NCI-H2029 treated with DMSO at 0.1 percent for 48 hours (cell line): Measurements from ENCODE around the gene CCL14.
"Not testable (repeated sequence)": the region's sequence is repeated elsewhere in the genome, so short reads cannot be mapped to it uniquely, and the experiment has no call there.

Experiments
- DNase-seq: peaks from one replicate; lab custom pipeline; 2025; lab: John Stamatoyannopoulos, UW

Gene CCL14

GRCh38 chr17:35986643-35987042, at the start of gene CCL14:
CCL14 (minus strand) TSS chr17:35986729; CDS start chr17:35986649, 80 bp downstream.
- no peak for DNase-seq

- DNase-seq: no peak
These were observed 49.7 kb upstream of the CCL14 start for GRCh38 chr17:36036235-36036634.

- DNase-seq: no peak
These were observed 47.6 kb upstream of the CCL14 start for GRCh38 chr17:36034127-36034526.

- no peak for DNase-seq
These were observed 44.4 kb upstream of the CCL14 start for GRCh38 chr17:36030956-36031355.

GRCh38 chr17:36027761-36028160, 41.2 kb upstream of the CCL14 start:
- DNase-seq: no peak

DNA sequence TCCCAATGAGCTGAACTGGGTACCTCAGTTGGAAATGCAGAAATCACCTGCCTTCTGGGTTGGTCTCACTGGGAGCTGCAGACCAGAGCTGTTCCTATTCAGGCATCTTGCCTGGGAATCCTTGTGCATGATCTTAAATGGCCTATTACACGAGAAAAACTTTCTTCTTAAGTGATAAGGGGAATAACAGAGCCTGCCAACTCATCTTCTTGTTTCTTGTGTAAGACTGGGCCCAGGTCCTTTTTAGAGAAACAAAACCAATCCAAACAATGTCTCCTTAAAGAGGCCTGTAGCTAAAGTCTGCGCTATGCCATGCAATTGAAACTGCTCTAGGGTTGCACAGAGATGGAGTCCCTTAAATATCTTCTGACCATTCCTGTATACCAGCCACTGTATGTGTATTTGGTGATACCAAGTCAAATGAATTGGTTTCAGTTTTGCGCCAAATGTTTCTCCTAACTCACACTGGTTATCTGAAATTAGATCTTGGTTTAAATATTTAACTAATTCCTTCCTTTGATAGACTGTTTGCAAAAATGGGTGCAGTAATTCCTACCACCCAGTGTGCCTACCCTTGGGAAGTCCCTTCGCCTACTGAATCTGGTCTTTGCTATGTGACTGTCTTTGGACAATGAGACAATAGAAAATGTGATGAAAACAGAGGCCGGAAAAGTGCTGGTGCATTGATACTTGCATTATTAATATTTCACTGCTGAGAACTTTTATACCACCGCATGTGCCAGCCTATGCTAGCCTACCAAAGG, 37.8 kb upstream of the CCL14 start:
- DNase-seq: no peak

DNA sequence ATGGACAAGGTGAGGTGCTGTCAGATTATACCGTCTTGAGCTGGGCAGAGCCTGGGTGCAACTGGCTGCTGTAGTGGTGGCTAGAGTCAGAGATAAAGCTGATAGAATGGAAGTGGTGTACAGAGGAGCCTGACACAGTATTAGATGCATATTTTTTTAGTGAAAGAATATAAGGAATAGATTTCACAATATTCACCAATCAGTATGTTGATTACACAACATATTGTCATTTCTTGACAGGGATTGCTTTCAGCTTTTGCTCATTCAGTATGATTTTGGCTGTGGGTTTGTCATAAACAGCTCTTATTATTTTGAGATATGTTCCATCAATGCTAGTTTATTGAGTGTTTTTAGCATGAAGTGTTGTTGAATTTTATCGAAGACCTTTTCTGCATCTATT, 32.9 kb upstream of the CCL14 start:
- DNase-seq: no peak

- DNase-seq: no peak
These were observed 31.3 kb upstream of the CCL14 start, which contains the start of gene CCL23 for GRCh38 chr17:36017799-36018198. CCL23 (minus strand) TSS chr17:36017972; CDS start chr17:36017897, 75 bp downstream.

DNA sequence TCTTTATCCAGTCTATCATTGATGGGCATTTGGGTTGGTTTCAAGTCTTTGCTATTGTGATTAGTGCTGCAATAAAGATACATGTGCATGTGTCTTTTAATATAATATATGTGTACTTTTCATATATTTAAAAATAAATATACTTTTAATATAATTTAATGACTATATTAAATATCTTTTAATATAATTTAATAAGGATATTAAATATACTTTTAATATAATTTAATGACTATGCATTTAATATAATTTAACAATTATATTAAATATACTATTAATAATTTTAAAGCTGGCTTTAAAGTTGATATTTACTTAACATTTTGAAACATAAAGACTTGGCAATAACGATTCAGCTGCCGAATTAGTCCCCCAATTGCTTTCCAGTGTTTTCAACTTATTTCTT, 30.0 kb upstream of the CCL14 start:
- no peak for DNase-seq

- not testable (repeated sequence) for DNase-seq
These were observed 29.4 kb upstream of the CCL14 start for GRCh38 chr17:36015895-36016294.

DNA sequence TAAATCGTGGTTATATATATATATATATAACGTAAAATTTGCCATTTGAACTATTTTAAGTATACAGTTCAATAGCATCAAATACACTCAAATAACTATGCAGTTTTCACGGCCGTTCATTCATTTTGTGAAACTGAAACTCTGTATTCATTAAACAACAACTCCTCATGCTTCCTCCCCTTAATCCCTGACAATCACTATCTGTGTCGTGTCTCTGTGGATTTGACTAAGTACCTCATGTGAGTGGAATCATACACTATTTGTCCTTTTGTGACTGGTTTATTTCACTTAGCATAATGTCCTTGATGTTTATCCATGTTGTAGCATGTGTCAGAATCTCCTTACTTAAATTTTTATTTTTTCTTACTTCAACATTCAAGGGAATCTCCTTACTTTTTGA, 28.4 kb upstream of the CCL14 start:
- no peak for DNase-seq

GRCh38 chr17:36011201-36011600, 24.7 kb upstream of the CCL14 start:
- no peak for DNase-seq

DNA sequence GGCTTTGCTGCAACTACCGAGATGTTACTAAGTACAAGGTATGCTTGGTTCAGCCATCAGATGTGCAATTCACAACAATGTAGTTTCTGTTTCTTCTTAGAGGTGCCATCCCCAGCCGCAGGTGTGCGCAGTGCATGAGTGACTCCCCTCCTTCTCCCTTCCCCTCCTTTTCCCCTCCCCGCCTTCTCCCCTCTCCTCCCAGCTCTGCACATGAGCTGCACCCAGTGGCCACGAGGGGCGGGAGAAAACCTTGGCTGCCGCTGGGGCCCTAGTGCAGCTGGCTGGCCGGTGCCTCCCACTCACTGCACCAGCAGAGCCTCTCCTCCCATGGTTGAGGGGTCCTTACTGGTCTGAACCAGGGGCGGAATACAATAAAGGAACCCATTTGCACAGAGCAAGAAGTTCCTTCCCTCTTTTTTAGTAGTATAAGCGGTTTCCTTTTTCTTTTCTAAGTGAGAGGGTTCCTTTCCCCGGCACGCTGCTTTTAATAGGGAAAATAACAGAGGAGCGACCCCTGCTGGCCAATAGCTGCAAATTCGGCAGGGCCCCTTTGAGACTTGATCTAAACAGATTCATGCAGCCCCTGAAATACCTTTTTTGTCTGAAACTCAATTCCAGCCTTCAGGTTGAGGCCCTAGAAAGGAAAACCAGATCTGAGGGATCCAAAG, 22.6 kb upstream of the CCL14 start:
- DNase-seq: no peak

DNA sequence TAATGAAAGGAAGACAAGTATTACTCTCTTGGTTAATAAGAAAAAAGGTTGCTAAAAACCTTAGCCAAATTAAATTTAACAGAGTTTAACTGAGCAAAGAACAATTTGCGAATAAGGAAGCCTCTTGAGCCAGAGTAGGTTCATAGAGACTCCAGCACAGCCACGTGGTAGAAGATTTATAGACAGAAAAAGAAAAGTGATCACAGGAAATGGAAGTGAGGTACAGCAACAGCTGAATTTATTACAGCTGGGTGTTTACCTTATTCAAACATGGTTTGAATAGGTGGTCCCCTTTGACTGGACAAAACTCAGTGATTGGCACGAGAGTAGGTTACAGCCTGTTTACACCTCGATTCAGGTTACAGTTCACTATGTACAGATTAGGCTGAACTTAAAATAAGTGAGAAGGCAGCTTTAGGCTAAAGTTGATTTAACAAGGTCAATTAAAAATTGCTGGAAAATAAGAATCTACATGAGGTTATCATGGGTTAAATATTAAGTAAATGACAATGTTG, 18.1 kb upstream of the CCL14 start:
- DNase-seq: no peak

DNA sequence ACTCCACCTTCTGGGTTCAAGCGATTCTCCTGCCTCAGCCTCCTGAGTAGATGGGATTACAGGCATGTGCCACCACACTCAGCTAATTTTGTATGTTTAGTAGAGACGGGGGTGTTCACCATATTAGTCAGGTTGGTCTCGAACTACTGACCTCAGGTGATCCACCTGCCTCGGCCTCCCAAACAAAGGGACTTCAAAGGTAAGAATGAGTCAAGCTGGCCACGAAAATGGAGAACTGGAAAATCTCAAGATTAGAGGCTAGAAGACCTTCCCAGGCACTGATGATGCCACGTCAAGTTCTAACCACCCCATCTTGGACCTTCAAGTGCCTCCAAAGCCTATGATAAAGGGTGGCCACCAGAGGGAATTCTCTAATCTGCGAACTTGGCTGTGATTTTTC, 16.1 kb upstream of the CCL14 start:
- no peak for DNase-seq

- no peak for DNase-seq
These were observed 15.5 kb upstream of the CCL14 start for GRCh38 chr17:36001862-36002603.

DNA sequence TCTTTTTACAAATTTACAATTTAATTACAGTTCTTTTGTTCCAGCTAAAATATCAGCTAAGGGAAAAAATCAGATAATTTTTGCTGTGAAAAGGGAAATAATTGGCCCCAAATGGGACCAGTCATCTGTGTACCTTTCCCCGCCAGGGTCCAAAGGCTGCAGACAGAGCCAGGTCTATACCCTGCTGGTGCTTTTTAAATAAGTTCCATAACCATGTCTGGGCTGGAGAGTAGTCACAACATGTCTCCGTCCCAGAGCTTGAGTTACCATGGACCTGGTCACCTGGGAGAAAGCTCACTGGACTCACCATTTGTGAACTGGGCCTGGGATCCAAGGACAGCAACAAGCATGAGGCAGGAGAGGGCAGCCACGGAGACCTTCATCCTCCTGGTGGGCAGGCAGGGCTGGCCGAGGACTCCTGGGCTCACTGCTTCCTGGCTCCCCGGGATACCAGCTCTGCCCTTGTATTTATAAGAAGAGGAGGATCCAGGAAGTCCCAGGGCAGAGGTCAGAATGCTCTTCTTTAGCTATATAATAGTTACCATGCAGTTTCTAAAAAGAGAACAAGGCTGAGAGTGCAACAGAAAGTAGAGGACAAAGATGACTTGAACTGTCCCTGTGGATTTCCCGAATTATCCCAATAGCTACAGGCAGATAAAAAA, 14.7 kb upstream of the CCL14 start, which contains the start of gene CCL15:
Gene CCL15, minus strand, starts transcription at position 444 of the 662 bp plus-strand sequence. Its CDS starts 61 bp downstream, at position 383.
- no peak for DNase-seq

DNA sequence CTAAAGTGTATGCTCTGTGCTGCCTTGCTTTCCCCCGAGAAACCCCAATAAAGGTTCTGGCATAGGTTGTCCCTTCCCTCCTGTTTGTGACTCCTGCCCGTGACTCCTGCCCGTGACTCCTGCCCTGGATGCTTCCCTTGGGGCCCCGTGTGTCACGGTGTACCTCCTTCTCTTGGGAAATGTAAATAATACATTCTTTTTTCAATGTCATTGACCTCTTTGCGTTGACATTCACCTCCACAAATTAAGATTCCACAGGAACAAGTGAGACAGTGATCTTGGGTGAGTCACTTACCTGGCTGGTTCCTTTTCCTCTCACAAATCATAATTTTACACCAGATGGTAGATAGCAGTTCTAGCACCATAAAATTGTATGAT, 14.2 kb upstream of the CCL14 start:
- DNase-seq: no peak

DNA sequence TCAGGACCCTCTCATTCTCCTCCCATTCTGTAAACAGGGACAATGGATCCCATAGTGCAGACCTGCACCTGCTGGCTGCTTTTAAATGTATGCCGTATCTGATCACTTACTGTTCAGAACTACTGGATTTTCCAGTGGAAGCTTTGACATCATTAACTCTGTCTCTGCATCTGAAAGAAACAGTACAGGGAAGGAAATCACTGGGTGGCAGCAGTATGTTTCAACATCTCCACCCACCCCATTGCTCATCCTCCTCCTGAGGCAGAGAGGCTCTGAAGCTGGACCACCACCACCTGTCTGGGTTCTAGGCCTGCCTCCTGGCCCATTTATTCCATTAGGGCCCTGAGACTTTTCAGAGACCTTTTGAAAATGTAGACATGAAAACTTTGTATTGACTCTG, 12.2 kb upstream of the CCL14 start:
- no peak for DNase-seq

DNA sequence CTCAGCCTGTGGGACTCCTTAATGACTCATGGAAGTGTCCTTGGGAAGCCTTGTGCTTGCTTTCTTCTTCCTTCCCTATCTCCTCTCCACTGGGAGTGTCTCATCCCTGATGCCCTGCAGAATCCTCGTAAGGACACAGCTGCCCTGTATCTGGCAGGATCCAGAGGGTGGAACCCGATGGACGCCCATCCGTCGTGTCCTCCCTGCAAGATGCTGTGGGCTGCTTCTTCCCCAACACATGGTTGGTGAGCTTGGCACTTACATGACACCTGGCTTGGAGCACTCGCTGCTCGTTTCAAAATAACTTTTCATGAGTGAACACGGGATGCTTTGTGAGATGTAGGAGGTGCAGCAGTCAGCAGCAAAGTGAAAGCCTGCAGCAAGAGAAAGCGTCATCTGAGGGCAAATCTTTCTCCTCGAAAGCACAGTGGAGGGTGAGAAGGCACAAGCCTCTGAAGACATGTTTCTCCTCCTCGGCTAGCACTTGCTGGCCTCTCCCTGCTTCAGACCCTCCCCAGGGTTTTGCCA, 11.6 kb upstream of the CCL14 start:
- DNase-seq: no peak

- not testable (repeated sequence) for DNase-seq
These were observed 8.8 kb upstream of the CCL14 start for GRCh38 chr17:35995346-35995745.

DNA sequence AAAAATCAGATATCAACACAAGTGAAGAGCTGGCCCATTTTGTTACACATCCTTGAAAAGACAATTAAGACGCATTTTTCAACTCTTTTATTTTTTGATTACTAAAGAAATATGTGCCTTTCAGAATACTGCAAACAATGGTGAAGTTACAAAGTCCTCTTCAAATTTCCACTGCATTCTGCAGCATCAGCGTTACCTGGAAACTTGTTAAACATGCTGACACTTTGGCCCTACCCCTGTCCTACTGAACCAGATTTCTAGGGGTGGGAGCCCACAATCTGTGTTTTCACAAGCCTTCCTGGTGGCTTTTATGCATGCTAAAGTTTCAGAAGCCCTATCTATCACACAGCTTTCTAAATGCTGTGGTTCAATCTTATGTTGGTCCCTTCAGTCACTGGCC, 4.5 kb upstream of the CCL14 start:
- no peak for DNase-seq
